NCI-H2081 treated with DMSO at 0.1 percent for 48 hours (cell line): ENCODE measurements around the gene ZNF185.

Source experiments
- DNase-seq: peaks from one replicate; lab custom pipeline; 2025; lab: John Stamatoyannopoulos, UW

ZNF185 gene

DNA sequence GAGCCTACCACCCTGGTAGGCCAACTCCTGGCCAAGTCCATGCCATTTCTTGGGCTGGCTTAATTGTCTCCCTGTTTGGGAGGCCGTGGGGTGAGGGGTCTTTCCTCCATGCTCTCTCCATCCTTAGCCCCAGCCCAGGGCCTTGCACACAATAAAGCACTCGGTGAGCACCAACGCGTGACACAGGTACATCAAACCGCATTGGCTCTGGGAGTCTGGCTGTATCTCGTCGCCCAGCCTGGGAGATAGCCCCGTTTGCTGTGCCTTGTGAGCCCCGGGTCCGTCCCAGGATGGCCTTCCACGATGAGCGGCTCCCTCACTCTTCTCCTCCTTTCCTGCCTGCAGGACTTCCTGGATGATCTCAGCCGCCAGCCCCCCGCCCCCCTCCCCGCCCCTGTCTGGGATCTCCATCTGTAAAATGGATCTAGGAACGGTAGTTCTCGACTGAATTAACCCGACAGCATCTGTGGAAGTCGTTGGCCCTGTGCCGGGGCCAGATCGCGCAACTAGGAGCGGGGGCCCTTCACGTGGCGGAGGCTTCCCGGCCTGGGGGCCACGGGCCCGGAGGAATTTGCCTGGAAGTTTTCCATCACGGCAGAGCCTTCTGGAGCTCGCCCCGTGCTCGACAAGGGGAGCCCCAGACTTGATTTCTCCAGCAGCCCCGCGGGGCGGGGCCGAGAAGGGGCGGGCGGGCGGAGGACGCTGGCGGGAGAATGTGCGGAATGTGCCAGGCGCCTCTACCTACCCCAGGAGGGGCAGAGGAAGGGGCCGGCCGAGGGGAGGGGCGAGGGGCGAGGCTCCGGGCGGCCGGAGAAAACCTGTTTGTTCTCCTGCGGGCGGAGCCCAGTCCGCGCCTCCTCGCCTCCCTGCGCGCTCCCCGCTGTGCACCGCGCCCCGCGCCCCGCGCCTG, at the start of gene ZNF185:
Gene ZNF185 (plus strand): TSS at position 846 of the 910 bp plus-strand sequence. CDS start 16,423 bp downstream, outside the sequence.
- no peak for DNase-seq

DNA sequence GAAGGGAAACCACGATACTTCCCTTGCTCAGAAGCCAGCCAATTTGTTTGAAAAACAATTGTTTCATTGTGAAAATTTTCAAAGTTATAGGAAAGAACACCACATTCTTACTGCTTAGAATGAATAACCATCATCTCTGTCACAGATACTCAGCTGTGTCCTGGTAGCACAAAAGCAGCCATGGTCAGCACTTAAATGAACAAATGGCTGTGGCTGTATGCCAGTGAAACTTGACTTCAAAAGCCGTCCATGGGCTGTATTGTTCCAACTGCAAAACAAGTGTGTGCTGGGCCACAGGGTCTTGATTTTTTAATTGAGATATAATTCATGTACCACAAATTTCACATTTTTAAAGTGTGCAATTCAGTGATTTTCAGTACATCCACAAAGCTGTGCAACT, 47.4 kb upstream of the ZNF185 start:
- no peak for DNase-seq

DNA sequence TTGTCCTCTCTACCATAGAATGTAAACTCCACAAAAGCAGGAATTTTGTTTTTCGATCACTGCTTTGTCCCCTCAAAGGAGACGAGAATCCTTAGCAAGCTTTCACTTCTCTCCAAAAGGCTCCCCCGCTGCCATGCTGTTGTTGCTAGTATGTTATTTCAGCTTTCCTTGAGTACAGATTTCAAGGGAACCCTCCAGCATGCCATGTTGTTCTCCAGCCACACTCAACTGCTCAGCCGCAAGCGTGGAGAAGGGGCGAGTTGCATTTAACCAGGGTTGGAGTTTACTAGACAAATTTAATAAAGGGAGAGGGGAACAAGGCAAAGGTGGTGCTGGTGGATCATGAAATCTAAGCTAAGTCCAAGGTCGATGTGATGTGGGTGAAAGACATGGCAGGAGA, 43.9 kb upstream of the ZNF185 start:
- no peak for DNase-seq

DNA sequence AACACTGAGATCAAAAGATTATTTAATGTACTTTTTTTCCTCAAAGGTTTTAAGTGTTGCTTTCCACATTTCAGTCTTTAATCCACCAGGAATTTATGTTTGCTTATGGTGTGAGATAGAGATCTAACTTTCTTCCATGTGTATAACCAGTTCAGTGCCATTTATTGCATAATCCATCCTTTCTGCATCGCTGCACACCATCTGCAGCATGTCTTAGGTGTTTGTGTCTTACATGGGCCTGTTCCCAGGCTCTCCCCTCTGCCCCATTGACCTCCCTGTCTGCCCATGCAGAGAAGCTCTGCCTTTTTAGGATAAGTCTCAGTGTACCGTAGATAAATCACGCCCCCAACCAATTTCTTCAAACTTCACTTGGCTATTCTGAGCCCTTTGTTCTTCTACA, 36.8 kb upstream of the ZNF185 start:
- DNase-seq: no peak

DNA sequence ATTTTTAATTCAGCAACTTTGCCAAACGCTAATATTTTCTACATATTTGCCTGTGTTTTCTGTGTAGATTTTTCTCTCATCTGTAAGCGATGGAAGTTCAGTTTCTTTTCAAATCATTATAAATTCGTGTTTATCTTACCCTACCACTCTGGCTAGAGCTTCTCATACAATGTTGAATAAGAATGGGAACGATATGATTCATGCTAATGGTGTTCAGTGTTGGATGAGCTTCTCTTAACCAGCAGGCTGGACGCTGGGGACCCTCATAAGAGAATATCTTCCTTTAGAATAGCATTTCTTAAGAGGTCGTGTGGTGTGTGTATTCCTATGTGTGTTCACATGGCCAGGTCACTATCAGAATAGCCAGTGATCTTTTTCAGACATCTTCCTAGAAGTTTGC, 36.0 kb upstream of the ZNF185 start:
- no peak for DNase-seq

DNA sequence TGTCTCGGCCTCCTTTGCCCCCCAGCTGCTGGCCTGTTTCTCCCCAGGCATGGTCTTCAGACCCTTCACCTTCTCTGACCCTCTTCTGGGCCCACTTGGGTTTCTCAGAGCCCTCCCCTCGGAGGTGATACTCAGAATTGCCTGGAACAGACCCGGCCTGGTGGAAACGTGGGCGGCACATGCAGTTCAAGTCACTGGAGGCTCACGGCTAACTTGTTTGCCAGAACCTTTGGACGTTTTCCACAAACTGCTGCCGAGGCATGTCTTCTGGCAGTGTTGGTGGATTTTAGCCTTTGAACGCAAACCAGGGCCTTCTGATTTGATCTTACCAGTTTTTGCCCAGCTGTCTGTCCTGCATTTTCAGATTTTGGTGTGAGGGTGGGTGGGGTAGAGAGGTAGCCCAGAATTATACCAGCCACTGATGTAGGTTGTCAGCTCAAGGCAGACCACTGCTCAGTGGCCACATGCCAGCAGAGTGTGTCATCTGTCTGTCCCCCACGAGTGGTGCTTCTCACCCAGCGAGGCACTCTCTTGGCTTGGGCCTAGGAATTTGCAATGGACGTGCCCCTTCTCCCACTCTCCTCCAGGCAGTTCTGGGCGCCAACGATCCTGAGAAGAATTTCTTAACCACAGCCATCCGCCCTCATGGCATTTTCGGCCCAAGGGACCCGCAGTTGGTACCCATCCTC, 32.5 kb upstream of the ZNF185 start:
- no peak for DNase-seq

DNA sequence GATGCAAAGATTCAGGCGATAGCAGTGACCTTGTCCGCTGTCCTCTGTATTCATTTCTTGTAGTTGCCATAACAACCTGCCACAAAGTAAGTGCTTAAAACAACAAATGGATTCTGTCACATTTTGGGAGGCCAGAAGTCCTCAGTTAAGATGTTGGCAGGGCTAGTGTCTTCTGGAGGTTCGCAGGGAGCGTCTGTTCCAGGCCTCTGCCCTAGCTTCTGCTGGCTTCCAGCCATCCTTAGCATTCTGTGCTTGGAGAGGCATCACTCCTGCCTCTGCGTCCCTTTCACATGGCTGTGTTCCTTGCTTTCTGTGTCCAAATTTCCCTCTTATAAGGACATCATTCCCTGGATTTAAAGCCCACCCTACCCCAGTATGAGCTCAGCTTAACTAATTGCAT, 31.5 kb upstream of the ZNF185 start:
- no peak for DNase-seq

DNA sequence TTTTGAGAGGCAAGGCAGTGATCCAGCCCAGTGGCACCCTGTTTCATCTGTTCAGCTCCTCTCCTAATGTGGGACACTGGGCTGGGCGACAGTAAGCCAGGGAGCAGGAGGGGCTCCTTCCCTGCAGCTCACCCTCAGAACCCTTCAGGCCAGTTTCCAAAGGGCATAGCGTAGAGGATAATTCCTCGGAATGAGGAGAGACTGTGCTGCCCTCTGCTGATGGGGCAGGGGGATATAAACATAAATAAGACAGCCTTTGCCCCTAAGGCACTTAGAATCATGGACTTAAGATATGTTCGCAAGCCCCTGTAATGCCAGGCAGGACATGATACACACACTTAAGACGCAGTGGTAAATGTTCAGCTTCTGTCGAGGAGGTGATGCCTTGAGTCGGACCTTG, 27.9 kb upstream of the ZNF185 start:
- no peak for DNase-seq

DNA sequence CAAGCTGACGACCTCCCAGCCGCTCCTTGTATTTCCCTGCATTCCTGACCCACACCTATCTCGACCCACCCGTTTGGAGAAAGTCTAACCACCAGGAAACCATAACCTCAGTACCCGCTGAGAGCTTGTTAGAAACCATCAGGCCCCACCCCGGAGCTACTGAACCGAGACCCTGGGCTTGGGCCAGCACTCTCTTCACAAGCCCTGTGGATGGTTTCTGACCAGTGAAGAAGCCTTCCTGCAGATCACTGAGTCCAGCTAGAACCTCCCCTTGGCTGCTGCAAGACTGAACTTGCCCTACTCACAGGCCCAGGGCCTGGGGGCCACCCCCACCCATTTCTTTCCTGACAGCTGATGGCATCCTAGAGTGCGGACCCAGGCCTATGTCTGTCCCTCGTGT, 26.6 kb upstream of the ZNF185 start:
- DNase-seq: no peak

DNA sequence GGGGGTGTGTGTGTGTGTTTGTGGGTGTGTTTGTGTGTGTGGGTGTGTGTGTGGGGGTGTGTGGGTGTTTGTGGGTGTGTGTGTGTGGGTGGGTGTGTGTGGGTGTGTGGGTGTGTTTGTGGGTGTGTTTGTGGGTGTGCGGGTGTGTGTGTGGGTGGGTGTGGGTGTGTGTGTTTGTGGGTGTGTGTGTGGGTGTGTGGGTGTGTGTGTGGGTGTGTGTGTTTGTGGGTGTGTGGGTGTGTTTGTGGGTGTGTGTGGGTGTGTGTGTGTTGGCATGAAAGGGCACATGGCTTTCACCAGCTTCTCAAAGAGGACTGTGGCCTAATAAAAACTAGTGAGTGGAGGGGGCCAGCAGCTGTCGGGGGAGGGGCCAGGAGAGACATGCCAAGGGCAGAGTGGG, 25.3 kb upstream of the ZNF185 start:
- no peak for DNase-seq

DNA sequence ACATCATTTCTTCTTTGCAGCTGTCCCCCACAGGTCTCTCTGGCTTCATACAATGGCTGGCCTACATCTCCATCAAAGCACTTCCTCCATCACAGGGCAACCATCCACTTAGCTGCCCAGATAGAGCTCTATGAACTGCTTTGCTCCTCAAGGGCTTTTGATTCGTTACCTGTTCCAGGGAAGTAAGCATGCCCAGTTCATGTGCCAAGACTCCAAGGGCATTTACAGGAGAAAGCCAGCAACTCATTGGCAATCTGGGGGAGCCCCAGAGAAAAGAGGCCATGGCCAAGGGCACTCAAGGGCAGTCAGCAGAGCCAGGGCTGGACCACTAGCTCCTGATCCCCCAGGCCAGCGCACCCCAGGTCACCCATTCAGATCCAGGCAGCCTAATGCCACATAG, 24.5 kb upstream of the ZNF185 start:
- no peak for DNase-seq

DNA sequence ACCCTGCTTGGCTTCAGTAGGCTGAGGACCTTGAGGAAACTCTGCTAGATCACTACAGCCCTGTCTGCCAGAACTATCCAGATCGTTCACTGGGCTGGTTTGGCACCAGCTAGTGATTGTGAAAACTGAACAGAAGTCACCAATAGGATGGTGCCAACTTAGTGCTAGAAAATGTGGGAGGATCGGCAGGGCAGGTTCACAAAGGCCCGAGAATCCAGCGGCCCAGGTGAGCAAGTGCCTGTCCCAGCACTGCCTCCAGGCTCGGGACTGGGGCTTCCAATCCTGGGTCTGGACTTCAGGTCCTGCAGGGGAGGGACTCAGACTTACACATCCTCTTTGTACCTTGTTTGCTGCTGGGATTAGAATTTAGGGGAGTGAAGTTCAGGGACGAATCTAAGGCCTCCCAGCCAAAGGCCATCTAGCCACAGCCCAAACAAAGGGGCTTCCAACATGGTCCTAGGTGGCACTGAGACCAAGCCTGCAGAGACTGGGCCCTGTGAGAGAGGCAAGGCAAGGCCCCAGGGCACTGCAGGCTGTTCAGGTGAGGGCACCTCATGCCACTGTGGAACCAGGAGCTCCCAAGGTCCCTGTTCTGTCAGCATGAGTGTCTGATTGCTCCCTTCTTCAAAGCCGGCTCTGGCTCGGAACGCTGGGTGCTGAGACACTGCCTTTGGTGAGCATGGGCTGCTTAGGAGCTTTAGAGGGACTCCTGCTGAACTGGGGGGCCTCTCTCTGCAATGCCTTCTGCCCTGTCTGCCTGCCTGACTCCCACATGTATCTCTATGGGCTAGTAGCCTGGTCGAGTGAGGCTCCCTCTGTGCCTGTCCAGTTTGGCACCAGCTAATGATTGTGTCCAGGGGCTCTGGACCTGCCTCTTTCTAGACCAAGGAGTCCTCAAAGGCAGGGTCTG, 20.7 kb upstream of the ZNF185 start:
- no peak for DNase-seq

DNA sequence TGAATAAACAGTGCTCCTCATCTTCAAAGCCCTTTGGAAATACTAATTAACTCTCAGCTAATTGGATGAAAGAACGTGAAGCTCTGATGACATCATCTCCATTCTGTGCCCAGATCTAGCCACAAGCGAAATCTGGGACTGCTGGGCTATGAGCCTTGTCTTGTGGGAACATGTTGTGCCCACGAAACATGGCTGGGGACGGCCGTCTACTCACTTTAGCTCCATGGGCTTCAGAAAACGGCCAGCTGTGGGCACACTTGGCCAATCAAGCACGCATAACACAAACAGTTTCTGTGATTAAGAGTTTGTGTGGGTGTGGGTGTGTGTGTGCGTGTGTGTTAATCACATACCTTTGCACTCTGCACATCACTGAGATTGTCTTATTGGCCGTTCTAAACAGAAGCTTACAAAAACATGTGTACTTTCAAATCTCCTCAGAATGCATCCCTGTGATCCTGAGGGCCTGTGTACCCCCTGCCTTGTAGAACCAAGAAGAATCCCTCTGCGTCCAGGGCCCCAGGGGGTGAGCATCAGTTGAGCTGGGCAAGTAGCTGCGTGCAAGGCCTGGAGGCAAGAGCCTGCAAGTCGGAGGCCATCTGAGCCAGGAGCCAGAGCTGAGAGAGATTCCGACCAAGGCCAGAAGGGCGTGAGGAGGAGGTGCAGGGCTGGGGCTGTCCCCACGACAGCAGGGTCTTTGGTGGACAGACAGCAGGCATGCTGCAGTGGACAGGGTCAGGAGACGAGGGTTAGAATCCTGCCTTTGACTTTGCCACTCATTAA, 18.7 kb upstream of the ZNF185 start:
- DNase-seq: no peak

DNA sequence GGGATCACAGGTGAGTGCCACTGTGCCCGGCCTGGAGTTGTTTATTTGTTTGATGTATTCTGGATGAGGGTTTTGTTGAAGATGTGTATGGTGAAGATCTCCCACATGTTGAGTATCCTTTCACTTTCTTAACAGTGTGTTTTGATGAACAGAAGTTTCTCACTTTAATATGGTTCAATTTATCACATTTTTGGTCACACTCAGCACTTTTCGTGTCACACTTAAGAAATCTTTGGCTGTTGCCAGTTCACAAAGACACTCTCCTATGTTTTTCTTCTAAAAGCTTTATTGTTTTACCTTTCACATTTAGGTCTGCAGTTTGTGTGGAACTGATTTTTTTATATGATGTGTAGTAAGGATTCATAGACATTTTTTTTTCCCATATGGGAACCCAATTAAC, 16.6 kb upstream of the ZNF185 start:
- DNase-seq: no peak

DNA sequence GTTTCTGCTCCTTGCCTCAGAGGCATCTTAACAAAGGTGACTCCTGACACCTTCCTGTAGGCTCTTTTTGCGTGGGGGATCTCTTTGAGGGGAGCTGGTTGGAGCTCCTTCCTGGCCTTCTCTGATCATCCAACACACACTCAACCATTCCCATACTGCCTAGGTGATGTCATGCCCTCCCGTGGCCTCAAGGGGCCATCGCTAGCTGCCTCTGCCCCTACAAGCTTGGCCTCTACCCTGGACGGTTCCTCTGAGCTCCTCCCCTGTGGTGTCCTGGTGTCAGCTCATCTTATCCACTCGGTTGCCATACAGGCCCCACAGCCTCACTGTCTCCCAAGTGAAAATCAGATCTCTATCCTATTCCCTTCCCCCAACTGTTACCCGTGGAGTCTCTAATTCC, 13.7 kb upstream of the ZNF185 start:
- no peak for DNase-seq

DNA sequence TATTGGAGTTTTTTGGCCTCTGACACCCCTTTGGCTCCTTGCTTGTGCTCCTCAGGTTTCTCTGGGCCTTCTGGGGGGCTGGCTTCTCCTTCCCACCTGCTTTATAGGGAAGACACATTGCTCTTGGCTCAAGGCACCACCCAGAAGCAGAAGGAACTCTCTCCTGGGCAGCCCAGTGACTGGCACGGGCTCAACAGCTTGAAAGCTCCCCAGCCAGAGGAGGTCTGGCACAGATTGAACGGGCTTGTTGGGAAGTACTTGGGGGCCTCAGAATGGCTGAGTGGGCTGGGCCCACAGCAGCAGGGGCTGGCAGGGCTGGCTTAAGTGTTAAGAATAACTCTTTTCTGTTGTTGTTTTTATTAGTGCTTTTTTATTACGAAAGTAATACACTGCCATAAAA, 11.2 kb upstream of the ZNF185 start:
- DNase-seq: no peak

DNA sequence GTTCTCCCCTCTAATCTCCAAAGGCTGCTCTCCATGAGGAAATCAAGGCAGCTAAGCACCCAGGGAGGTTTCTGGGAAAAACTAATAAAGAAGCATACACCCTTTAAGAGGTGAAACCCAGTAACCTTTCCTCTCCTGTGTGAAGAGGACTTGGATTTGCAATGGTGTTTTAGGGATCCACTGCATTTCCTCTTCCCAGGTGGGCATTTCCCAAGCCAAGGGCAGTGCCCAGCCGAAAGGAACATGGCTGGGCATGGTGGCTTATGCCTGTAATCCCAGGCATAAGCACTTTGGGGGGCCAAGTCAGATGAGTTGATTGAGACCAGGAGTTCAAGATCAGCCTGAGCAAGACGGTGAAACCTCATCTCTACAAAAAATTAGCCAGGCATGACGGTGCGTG, 5.4 kb upstream of the ZNF185 start:
- no peak for DNase-seq

DNA sequence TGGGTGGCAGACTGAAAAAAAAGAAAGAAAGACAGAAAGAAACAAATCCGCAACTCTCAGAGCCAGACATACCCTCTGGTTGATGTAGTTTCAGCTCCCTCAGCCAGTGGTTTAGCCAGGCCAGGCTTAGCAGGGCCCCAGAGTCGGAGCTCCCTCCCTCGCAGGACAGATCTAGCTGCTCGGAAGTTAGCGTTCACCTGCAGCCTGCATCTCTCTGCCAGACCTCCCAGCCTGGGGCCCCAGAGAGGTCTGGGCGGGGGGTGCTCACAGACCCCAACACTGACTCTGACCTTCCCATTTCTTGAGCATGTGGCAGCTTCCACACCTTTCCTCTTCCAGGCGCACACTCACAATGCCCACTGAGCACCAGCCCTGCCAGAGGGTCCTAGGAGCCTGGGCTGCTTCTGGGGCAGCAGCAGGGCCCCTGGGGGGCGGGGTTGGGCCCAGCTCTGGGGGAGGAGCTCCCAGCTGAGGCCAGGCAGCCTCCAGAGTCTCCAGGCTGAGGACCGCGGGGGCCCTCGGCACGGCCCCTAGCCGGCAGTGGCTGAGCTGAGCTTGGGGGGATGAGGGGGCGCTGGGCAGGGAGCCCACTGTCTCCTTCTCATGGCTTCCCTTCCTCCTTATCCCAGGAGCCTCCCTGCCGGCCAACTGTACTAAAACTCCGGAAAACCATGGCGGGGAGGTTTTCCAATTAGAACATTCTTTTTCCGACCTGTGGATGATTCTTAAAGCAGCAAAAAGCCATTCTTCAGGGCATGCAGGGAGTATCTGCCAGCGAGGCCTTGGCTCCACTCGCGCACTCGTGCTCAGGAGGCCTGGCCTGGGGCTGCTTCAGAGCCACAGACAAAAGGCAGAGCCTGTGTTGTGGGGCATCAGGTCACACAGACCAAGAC, 4.6 kb upstream of the ZNF185 start:
- DNase-seq: no peak

DNA sequence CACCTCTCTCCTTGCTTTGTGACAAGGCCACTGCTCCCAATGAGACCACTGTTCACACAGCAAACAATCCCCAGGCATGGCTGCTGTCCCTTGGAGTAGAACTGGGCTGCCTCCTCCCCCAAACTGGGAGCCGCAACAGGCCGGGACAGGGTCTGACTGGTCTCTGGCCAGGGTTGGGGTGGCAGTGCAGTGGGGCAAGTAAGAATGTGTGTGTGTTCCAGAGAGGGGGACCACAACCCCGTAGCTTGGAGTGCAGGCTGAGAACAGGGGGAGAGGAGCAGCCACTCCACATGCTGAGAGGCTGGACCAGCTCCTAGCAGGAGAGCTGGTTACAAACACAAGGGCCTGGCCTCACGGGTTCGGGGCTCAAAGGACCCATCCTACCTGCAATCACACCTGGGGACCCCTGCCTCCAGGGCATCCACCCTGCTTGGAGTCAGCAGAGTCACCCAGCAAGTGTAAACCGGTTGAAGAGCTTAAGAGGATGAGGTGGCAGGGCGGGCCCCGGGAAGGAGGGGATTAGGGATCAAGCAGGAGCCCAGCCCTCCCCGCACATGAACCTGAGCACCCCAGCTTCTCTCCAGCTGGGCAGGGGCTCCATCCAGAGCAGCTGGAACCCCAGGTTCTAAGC, 3.8 kb upstream of the ZNF185 start:
- DNase-seq: no peak

DNA sequence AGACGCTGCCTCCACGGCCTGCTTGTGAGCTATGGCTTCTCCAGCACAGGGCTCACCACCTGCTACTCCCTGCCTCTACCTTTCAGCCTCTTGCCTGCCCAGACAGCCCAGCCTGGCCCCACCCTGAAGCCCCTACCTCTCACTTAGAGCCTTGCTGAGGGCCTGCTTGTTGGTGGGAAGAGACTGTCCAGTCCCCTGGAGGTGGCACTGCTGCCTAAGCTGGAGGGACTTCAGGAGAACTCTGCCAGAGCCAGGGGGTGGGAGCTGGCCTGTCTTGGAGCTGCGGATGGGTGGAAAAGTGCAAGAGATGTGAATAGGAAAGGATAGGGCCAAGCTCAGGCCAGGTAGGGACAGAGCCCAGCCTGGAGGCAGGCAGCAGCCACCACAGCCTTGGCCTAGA, 2.7 kb upstream of the ZNF185 start:
- no peak for DNase-seq
